Erythroblast (primary cell): ENCODE results near the gene PARP1.

Experiments used
- GATA1 ChIP-seq: IDR thresholded peaks from 2 replicates; pipeline ENCODE4 v1.6.1; 2011; ENCODE audit warnings: low read depth, mild to moderate bottlenecking, control low read depth, low read length, moderate library complexity
- POLR2A ChIP-seq: IDR thresholded peaks from 2 replicates; pipeline ENCODE4 v1.6.1; 2011; ENCODE audit warnings: mild to moderate bottlenecking, low read length

GRCh38 chr1:226410958-226411357 is 3.1 kb upstream of the PARP1 start:
- no peak for TF ChIP-seq POLR2A
- TF ChIP-seq GATA1: no peak
